Measurements from ENCODE around the gene MSI2. TPM values are rescaled to one million over a fixed set of nuclear protein-coding genes. Genes with fewer than 3 reads are reported as not detected.

MSI2 gene
- total and polyA plus RNA-seq, 2 donors (not counting 1 experiment from before 2014, with no cell fraction given), result 16.1 to 196 TPM

DNA sequence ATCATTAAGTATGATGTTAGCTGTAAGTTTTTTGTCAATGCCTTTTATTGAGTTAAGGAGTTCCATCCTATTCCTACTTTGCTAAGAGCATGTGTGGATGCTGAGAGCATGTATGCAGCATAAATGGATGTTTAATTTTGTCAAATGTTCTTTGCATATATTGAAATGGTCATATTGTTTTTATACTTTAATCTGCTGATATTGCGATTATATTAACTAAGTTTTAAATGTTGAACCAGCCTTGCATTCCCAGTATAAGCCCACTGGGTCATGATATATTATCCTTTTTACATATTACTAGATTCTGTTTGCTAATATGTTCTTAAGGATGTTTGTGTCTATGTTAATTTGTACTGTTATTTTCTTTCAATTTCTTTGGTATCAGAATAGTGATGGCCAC, 435.6 kb downstream of the MSI2 start:
- POLR2A ChIA-PET, result no interaction called here
- H3K4me2 ChIP-seq (replicated peaks; ENCODE audit: low read depth, low read length, poor library complexity, severe bottlenecking), result no peak overlapping the region
- WGBS (ENCODE audit: insufficient coverage), result no CpG with 5 or more reads among the region's 1 CpG
- peaks cover 0 to 14% (median 5%) of the 10 kb centered on the region in 3 donors for H3K9me3 ChIP-seq (ENCODE audit: control extremely low read depth in 1 of 3, control insufficient read depth in 2 of 3, insufficient read depth in 1 of 3, low read length in 2 of 3)
- peaks cover 0 to 3% of the 10 kb centered on the region in 2 experiments for H3K36me3 ChIP-seq (replicated peaks in 1 of 2; ENCODE audit: control extremely low read depth in 1 of 2, control insufficient read depth in 1 of 2, extremely low read depth in 1 of 2, insufficient read depth in 2 of 2, low read length in 1 of 2)
- TF ChIP-seq EZH2 (IDR thresholded peaks at IDR 0.05; ENCODE audit: borderline replicate concordance, insufficient read depth, low read depth, low read length, poor library complexity, severe bottlenecking), result no peak
- TF ChIP-seq, protein P1, sequence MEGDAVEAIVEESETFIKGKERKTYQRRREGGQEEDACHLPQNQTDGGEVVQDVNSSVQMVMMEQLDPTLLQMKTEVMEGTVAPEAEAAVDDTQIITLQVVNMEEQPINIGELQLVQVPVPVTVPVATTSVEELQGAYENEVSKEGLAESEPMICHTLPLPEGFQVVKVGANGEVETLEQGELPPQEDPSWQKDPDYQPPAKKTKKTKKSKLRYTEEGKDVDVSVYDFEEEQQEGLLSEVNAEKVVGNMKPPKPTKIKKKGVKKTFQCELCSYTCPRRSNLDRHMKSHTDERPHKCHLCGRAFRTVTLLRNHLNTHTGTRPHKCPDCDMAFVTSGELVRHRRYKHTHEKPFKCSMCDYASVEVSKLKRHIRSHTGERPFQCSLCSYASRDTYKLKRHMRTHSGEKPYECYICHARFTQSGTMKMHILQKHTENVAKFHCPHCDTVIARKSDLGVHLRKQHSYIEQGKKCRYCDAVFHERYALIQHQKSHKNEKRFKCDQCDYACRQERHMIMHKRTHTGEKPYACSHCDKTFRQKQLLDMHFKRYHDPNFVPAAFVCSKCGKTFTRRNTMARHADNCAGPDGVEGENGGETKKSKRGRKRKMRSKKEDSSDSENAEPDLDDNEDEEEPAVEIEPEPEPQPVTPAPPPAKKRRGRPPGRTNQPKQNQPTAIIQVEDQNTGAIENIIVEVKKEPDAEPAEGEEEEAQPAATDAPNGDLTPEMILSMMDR (IDR thresholded peaks at IDR 0.05), result no peak
- no peaks in the 10 kb centered on the region for H3K9me3 Mint-ChIP-seq (ENCODE audit: insufficient read depth)
- H3K27me3 ChIP-seq (replicated peaks in 1 of 4; ENCODE audit: control extremely low read depth in 1 of 4, control insufficient read depth in 3 of 4, insufficient read depth in 4 of 4, low read length in 3 of 4), result no peaks in the 10 kb centered on the region
- no peak overlapping the region for H2AFZ ChIP-seq (ENCODE audit: insufficient read depth, low read depth, low read length, poor library complexity, severe bottlenecking)
- intact Hi-C loops (cut with micrococcal nuclease), result no loop called here
- H3K27ac Mint-ChIP-seq, result no peak overlapping the region
- no peak for DNase-seq
- no peak overlapping the region for H3K9ac ChIP-seq (ENCODE audit: low read length)
- no peaks in the 10 kb centered on the region for H4K20me1 ChIP-seq (ENCODE audit: control insufficient read depth, insufficient read depth, low read length, poor library complexity, severe bottlenecking)
- H3K79me2 ChIP-seq (ENCODE audit: control insufficient read depth, insufficient read depth, low read length), result no peaks in the 10 kb centered on the region
- H3K27me3 Mint-ChIP-seq, result no peaks in the 10 kb centered on the region
- H3K4me3 ChIP-seq (ENCODE audit: control extremely low read depth in 1 of 5, extremely low read depth in 1 of 5, insufficient read depth in 1 of 5, low read depth in 2 of 5, low read length in 4 of 5), result no peak overlapping the region
- H3K4me1 ChIP-seq (ENCODE audit: control insufficient read depth in 2 of 2, insufficient read depth in 2 of 2, low read length in 2 of 2), result peaks cover 3% of the 10 kb centered on the region in 2 donors
- no peak overlapping the region for H3K4me3 Mint-ChIP-seq
- no peak for ATAC-seq (ENCODE audit: low read depth)
- H3K4me1 Mint-ChIP-seq, result peaks cover 8% of the 10 kb centered on the region
- no peak overlapping the region for H3K27ac ChIP-seq (ENCODE audit: low read length in 2 of 2)
- CTCF ChIA-PET, result no interaction called here

DNA sequence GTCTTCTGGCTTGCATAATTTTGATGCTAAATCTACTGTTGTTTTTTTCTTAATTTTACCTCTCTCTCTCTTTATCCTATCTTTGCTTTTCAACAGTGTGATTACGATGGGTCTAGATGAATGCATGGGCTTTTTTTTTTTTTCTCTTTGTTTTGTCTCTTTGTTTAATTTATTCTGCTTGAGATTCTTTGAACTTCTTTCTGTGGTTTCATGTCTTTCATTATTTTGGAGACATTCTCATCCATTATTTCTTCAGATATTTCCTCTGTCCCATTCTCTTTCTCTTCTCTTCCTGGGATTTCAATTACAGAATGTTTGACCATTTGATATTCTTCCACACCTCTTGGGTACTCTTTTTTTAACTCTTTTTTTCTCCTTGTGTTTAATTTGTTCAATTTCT, 436.4 kb downstream of the MSI2 start:
- no peaks in the 10 kb centered on the region for H3K27me3 ChIP-seq (replicated peaks in 1 of 4; ENCODE audit: control extremely low read depth in 1 of 4, control insufficient read depth in 3 of 4, insufficient read depth in 4 of 4, low read length in 3 of 4)
- H3K4me3 Mint-ChIP-seq, result no peak overlapping the region
- H3K9ac ChIP-seq (ENCODE audit: low read length), result no peak overlapping the region
- H3K27ac ChIP-seq (ENCODE audit: low read length in 2 of 2), result no peak overlapping the region
- no CpG with 5 or more reads among the region's 1 CpG for WGBS (ENCODE audit: insufficient coverage)
- H4K20me1 ChIP-seq (ENCODE audit: control insufficient read depth, insufficient read depth, low read length, poor library complexity, severe bottlenecking), result no peaks in the 10 kb centered on the region
- H3K79me2 ChIP-seq (ENCODE audit: control insufficient read depth, insufficient read depth, low read length), result no peaks in the 10 kb centered on the region
- peaks cover 11 to 12% of the 10 kb centered on the region in 2 donors for H3K4me1 ChIP-seq (ENCODE audit: control insufficient read depth in 2 of 2, insufficient read depth in 2 of 2, low read length in 2 of 2)
- H3K4me3 ChIP-seq (ENCODE audit: control extremely low read depth in 1 of 5, extremely low read depth in 1 of 5, insufficient read depth in 1 of 5, low read depth in 2 of 5, low read length in 4 of 5), result no peak overlapping the region
- H3K27me3 Mint-ChIP-seq, result no peaks in the 10 kb centered on the region
- no peak overlapping the region for H2AFZ ChIP-seq (ENCODE audit: insufficient read depth, low read depth, low read length, poor library complexity, severe bottlenecking)
- H3K9me3 Mint-ChIP-seq (ENCODE audit: insufficient read depth), result no peaks in the 10 kb centered on the region
- H3K4me1 Mint-ChIP-seq, result peaks cover 8% of the 10 kb centered on the region
- ChIA-PET CTCF (no interaction called here), POLR2A (no interaction called here)
- peaks cover 0 to 14% (median 5%) of the 10 kb centered on the region in 3 donors for H3K9me3 ChIP-seq (ENCODE audit: control extremely low read depth in 1 of 3, control insufficient read depth in 2 of 3, insufficient read depth in 1 of 3, low read length in 2 of 3)
- TF ChIP-seq, protein P1 (IDR thresholded peaks at IDR 0.05), result no peak
- TF ChIP-seq EZH2 (IDR thresholded peaks at IDR 0.05; ENCODE audit: borderline replicate concordance, insufficient read depth, low read depth, low read length, poor library complexity, severe bottlenecking), result no peak
- DNase-seq, result no peak
- intact Hi-C loops (cut with micrococcal nuclease), result no loop called here
- peaks cover 0 to 3% of the 10 kb centered on the region in 2 experiments for H3K36me3 ChIP-seq (replicated peaks in 1 of 2; ENCODE audit: control extremely low read depth in 1 of 2, control insufficient read depth in 1 of 2, extremely low read depth in 1 of 2, insufficient read depth in 2 of 2, low read length in 1 of 2)
- no peak for ATAC-seq (ENCODE audit: low read depth)
- no peak overlapping the region for H3K4me2 ChIP-seq (replicated peaks; ENCODE audit: low read depth, low read length, poor library complexity, severe bottlenecking)
- H3K27ac Mint-ChIP-seq, result no peak overlapping the region

All from B cell (primary cell).